Astrocyte (in vitro differentiated cells and primary cell): ENCODE data around the gene GARIN5A. TPM values are rescaled to one million over a fixed set of nuclear protein-coding genes. Genes with fewer than 3 reads are reported as not detected.

Experiments
- DNase-seq: peaks from one replicate; pipeline ENCODE4 v3.0.0-alpha.2; 2010; ENCODE audit warnings: low read depth
- FAIRE-seq: peaks from 2 replicates; lab custom pipeline; 2011; peaks lifted over from hg19 to GRCh38; lab: Jason Lieb, UNC
- H2AFZ ChIP-seq: 2 replicates; pipeline ENCODE4 v1.6.0; 2012; ENCODE audit warnings: low read depth, low read length, inconsistent platforms
- H3K27ac ChIP-seq: 2 replicates; pipeline ENCODE4 v1.5.1; 2011; ENCODE audit warnings: low read depth, low read length, inconsistent platforms
- H3K27me3 ChIP-seq: 2 replicates; pipeline ENCODE4 v1.6.0; 2011; ENCODE audit warnings: low read length, inconsistent platforms; ENCODE audit not compliant: insufficient read depth
- H3K36me3 ChIP-seq: 2 replicates; pipeline ENCODE4 v1.5.1; 2011; ENCODE audit warnings: low read length, inconsistent platforms; ENCODE audit not compliant: insufficient read depth
- H3K4me1 ChIP-seq: 2 replicates; pipeline ENCODE4 v1.5.1; 2011; ENCODE audit warnings: low read length, inconsistent platforms; ENCODE audit not compliant: insufficient read depth
- H3K4me2 ChIP-seq: 2 replicates; pipeline ENCODE4 v1.6.0; 2012; ENCODE audit warnings: low read length, inconsistent platforms
- H3K4me3 ChIP-seq: 2 replicates; pipeline ENCODE4 v1.5.1; 2011; ENCODE audit warnings: low read depth, mild to moderate bottlenecking, low read length, inconsistent platforms; ENCODE audit not compliant: insufficient read depth
- H3K79me2 ChIP-seq: 2 replicates; pipeline ENCODE4 v1.6.0; 2012; ENCODE audit warnings: mild to moderate bottlenecking, low read length, inconsistent platforms; ENCODE audit not compliant: insufficient read depth
- H3K9ac ChIP-seq: 2 replicates; pipeline ENCODE4 v1.6.0; 2012; ENCODE audit warnings: mild to moderate bottlenecking, low read length, inconsistent platforms
- H3K9me3 ChIP-seq: 2 replicates; pipeline ENCODE4 v1.5.1; 2012; ENCODE audit warnings: low read depth, mild to moderate bottlenecking, low read length, inconsistent platforms; ENCODE audit not compliant: insufficient read depth
- H4K20me1 ChIP-seq: 2 replicates; pipeline ENCODE4 v1.6.0; 2012; ENCODE audit warnings: low read length, inconsistent platforms; ENCODE audit not compliant: insufficient read depth
- H3K27ac Mint-ChIP-seq: one replicate; pipeline ENCODE4 v1.8.0; 2021; ENCODE audit warnings: mild to moderate bottlenecking, mixed read lengths; ENCODE audit not compliant: unreplicated experiment
- H3K27me3 Mint-ChIP-seq: one replicate; pipeline ENCODE4 v1.8.0; 2021; ENCODE audit warnings: low read depth, mixed read lengths; ENCODE audit not compliant: unreplicated experiment
- H3K36me3 Mint-ChIP-seq: one replicate; pipeline ENCODE4 v1.8.0; 2021; ENCODE audit warnings: low read depth, mixed read lengths; ENCODE audit not compliant: unreplicated experiment
- H3K4me1 Mint-ChIP-seq: one replicate; pipeline ENCODE4 v1.8.0; 2021; ENCODE audit warnings: low read depth, mixed read lengths; ENCODE audit not compliant: unreplicated experiment
- H3K4me3 Mint-ChIP-seq: one replicate; pipeline ENCODE4 v1.8.0; 2021; ENCODE audit warnings: mild to moderate bottlenecking, moderate library complexity, mixed read lengths; ENCODE audit not compliant: unreplicated experiment
- H3K9me3 Mint-ChIP-seq: one replicate; pipeline ENCODE4 v1.8.0; 2021; ENCODE audit warnings: mild to moderate bottlenecking, mixed read lengths; ENCODE audit not compliant: unreplicated experiment
- CTCF ChIP-seq: IDR thresholded peaks from 2 replicates; pipeline ENCODE4 v1.5.1; 2011; ENCODE audit warnings: low read depth, mild to moderate bottlenecking, inconsistent platforms, low read length, moderate library complexity; ENCODE audit not compliant: insufficient read depth
- EZH2 ChIP-seq: IDR thresholded peaks from 2 replicates; pipeline ENCODE4 v1.6.1; 2012; ENCODE audit warnings: mild to moderate bottlenecking, low read length, inconsistent platforms; ENCODE audit not compliant: insufficient read depth
- total RNA-seq: library from RNA; stranded (reverse); gene quantifications from 2 replicates; pipeline ENCODE4 v1.2.1, GENCODE V29; 2021

The GARIN5A gene
- total RNA-seq, 1 donor from 2014 or later: not detected

GRCh38 chr19:50497022-50497405 lies 20.4 kb upstream of the GARIN5A start:
- Histone ChIP-seq H3K4me3 (no peak overlapping the region), H3K4me1 (no peaks in the 10 kb centered on the region), H3K4me2 (no peak overlapping the region), H4K20me1 (no peaks in the 10 kb centered on the region), H3K27ac (no peak overlapping the region), H3K36me3 (no peaks in the 10 kb centered on the region), H3K9me3 (no peaks in the 10 kb centered on the region), H3K27me3 (peaks cover 9% of the 10 kb centered on the region), H3K79me2 (no peaks in the 10 kb centered on the region), H2AFZ (no peak overlapping the region), H3K9ac (no peak overlapping the region)
- DNase-seq (no peak), FAIRE-seq (no peak)
- TF ChIP-seq EZH2 (no peak), CTCF (no peak)
- H3K27ac Mint-ChIP-seq: no peak overlapping the region
- H3K4me1 Mint-ChIP-seq: no peaks in the 10 kb centered on the region
- H3K27me3 Mint-ChIP-seq: no peaks in the 10 kb centered on the region
- no peaks in the 10 kb centered on the region for H3K36me3 Mint-ChIP-seq
- H3K9me3 Mint-ChIP-seq: peaks cover 19% of the 10 kb centered on the region
- H3K4me3 Mint-ChIP-seq: no peak overlapping the region

- Histone ChIP-seq H3K9ac (no peak overlapping the region), H2AFZ (no peak overlapping the region), H3K4me3 (no peak overlapping the region), H3K79me2 (no peaks in the 10 kb centered on the region), H3K4me2 (no peak overlapping the region), H4K20me1 (peaks cover 4% of the 10 kb centered on the region), H3K4me1 (no peaks in the 10 kb centered on the region), H3K27me3 (peaks cover 14% of the 10 kb centered on the region), H3K9me3 (no peaks in the 10 kb centered on the region), H3K27ac (no peak overlapping the region), H3K36me3 (no peaks in the 10 kb centered on the region)
- FAIRE-seq: no peak
- Mint-ChIP-seq H3K4me3 (no peak overlapping the region), H3K9me3 (peaks cover 25% of the 10 kb centered on the region), H3K27ac (no peak overlapping the region), H3K4me1 (no peaks in the 10 kb centered on the region), H3K36me3 (no peaks in the 10 kb centered on the region), H3K27me3 (no peaks in the 10 kb centered on the region)
- no peak for DNase-seq
- no peak for TF ChIP-seq CTCF
- no peak for TF ChIP-seq EZH2
These were observed 19.8 kb upstream of the GARIN5A start for GRCh38 chr19:50496189-50497021.

- no peaks in the 10 kb centered on the region for H3K4me1 Mint-ChIP-seq
- peaks cover 27% of the 10 kb centered on the region for H3K9me3 Mint-ChIP-seq
- no peak overlapping the region for H3K27ac Mint-ChIP-seq
- Histone ChIP-seq H3K4me1 (no peaks in the 10 kb centered on the region), H3K36me3 (no peaks in the 10 kb centered on the region), H4K20me1 (peaks cover 7% of the 10 kb centered on the region), H3K27me3 (peaks cover 14% of the 10 kb centered on the region), H2AFZ (no peak overlapping the region), H3K4me2 (no peak overlapping the region), H3K79me2 (no peaks in the 10 kb centered on the region), H3K9ac (no peak overlapping the region), H3K27ac (no peak overlapping the region), H3K9me3 (no peaks in the 10 kb centered on the region), H3K4me3 (no peak overlapping the region)
- no peak overlapping the region for H3K4me3 Mint-ChIP-seq
- DNase-seq (no peak), FAIRE-seq (no peak)
- H3K27me3 Mint-ChIP-seq: no peaks in the 10 kb centered on the region
- TF ChIP-seq EZH2 (no peak), CTCF (no peak)
- no peaks in the 10 kb centered on the region for H3K36me3 Mint-ChIP-seq
These were observed 18.4 kb upstream of the GARIN5A start for GRCh38 chr19:50495020-50495531.
